HAP-1 (cell line): Measurements from ENCODE around the gene MET.

ENCODE experiments used
- DNase-seq, 2 experiments: peaks; one replicate each; pipeline ENCODE4 v3.0.0-alpha.2; 2016 to 2020; ENCODE audit warnings: low spot score in 2 of 2
- H3K27me3 ChIP-seq: fragments of 250-450 bp; sonication (Bioruptor Pico); 2 replicates; pipeline ENCODE4 v1.5.1; 2020; ENCODE audit warnings: low read depth, mild to moderate bottlenecking, moderate library complexity
- H3K36me3 ChIP-seq: fragments of 250-450 bp; sonication (Bioruptor Pico); replicated peaks from 2 replicates; pipeline ENCODE4 v1.5.1; 2020; ENCODE audit warnings: mild to moderate bottlenecking
- H3K4me1 ChIP-seq: fragments of 250-450 bp; sonication (Bioruptor Pico); 2 replicates; pipeline ENCODE4 v1.5.1; 2020; ENCODE audit warnings: mild to moderate bottlenecking
- H3K4me3 ChIP-seq: fragments of 250-450 bp; sonication (Bioruptor Pico); 2 replicates; pipeline ENCODE4 v1.5.1; 2020; ENCODE audit warnings: mild to moderate bottlenecking, moderate library complexity
- H3K9me3 ChIP-seq: fragments of 250-450 bp; sonication (Bioruptor Pico); 2 replicates; pipeline ENCODE4 v1.5.1; 2020; ENCODE audit warnings: mild to moderate bottlenecking, moderate library complexity
- in situ Hi-C: fragments of 300-500 bp; cut with MboI; formaldehyde crosslinking; loops from 3 replicates; pipeline ENCODE4 v1.14.3; 2020; ENCODE audit warnings: low sequenced_read_pairs, inconsistent platforms, mixed read lengths

MET gene

DNA sequence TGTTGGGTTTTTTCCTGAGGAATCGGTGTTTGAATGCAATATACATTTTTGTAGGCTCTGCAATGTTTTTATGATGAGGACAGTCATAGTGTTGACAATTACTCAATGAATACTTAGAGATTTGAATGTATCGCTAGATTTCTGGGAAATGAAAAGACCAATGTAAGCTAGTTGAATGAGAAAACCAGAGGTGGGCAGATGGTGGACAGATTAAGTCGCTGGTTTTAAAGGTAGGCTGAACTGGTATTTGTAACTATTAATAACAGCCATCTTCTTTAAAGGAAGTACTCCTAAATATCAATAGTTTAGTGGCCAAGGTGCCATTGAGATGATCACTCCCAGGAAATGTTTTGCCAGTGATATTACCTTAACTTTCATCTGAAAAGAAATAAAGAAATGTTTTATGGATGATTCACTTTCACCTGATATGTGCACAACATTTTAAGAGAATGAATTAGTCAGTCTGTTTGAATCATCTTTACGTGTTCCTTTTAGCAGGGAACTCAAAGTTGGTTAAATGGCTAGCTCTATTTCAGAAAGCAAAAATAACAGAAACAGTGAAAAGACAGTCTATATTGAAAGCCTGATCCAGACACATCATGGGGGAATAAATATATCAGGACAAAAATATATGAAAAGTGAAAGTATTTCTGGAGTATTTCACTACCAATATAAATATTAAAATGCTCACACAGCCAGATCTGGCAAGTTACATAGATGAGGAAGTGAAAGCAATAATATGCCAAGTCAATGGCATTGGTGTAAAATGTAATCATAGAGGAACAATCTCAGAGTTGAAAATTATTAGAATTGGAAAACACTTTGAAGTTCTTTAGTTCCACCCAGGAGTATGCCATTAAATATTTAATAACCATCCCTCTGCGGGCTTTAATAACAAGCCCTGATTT lies 20.7 kb downstream of the MET start:
- no peaks in the 10 kb centered on the region for H3K36me3 ChIP-seq
- H3K9me3 ChIP-seq = no peaks in the 10 kb centered on the region; the same call in 1 of the 2 replicates
- H3K27me3 ChIP-seq = 0 out of 2 replicates have a peak, but pooled peaks cover 4% of the 10 kb centered on the region
- in situ Hi-C loops = no loop called here
- H3K4me3 ChIP-seq = no peak overlapping the region
- DNase-seq = no peak
- H3K4me1 ChIP-seq = peaks cover 27% of the 10 kb centered on the region

- H3K4me1 ChIP-seq = peaks cover 7% of the 10 kb centered on the region
- 0 out of 2 replicates have a peak, but pooled peaks cover 4% of the 10 kb centered on the region for H3K27me3 ChIP-seq
- H3K4me3 ChIP-seq = no peak overlapping the region
- H3K36me3 ChIP-seq = no peaks in the 10 kb centered on the region
- in situ Hi-C loops = no loop called here
- no peak for DNase-seq
- no peaks in the 10 kb centered on the region for H3K9me3 ChIP-seq
Measured at GRCh38 chr7:116696707-116697106, 24.7 kb downstream of the MET start.

DNA sequence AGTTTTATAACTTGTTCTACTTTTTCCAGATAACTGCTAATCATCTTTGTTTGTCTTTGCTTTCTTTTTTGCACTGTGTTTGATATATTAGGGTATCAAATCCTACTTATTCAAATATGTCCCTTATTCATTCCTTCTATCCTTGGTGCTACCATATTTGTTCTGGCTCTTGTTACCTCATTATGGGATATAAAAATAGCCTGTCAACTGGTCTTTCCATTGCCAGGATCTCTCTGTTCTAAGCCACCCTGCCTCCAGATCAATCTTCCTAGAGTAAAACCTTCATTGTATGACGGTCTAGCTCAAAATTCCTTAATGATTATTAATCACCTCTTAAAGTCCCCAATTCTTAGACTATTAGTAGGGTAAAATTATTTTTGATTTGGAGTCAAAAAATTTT lies 25.2 kb downstream of the MET start:
- Histone ChIP-seq H3K4me3 (no peak overlapping the region), H3K27me3 (0 out of 2 replicates have a peak, but pooled peaks cover 4% of the 10 kb centered on the region), H3K36me3 (no peaks in the 10 kb centered on the region), H3K9me3 (no peaks in the 10 kb centered on the region), H3K4me1 (peaks cover 7% of the 10 kb centered on the region)
- in situ Hi-C loops = no loop called here
- DNase-seq = no peak

DNA sequence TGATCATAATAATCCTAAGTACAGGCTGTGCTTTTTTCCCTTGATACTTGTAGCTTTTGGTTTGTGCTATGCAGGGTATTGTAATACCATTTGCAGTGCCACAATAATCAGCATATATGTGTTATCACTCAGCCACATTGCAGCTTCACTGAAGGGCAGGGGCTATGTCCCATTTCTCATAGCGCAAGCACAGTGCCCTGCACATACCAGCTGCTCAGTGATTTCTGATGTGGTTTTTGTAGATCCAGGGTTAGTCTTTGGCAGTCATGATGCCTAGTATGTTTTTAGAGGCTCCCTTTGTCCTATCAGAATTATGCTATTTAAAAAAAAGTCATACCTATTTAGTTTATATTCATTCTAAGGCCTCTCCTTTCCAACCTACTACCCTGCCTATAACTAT lies 25.8 kb downstream of the MET start:
- in situ Hi-C loops = no loop called here
- Histone ChIP-seq H3K27me3 (0 out of 2 replicates have a peak, but pooled peaks cover 3% of the 10 kb centered on the region), H3K9me3 (no peaks in the 10 kb centered on the region), H3K4me1 (peaks cover 7% of the 10 kb centered on the region), H3K4me3 (no peak overlapping the region), H3K36me3 (no peaks in the 10 kb centered on the region)
- DNase-seq = no peak

DNA sequence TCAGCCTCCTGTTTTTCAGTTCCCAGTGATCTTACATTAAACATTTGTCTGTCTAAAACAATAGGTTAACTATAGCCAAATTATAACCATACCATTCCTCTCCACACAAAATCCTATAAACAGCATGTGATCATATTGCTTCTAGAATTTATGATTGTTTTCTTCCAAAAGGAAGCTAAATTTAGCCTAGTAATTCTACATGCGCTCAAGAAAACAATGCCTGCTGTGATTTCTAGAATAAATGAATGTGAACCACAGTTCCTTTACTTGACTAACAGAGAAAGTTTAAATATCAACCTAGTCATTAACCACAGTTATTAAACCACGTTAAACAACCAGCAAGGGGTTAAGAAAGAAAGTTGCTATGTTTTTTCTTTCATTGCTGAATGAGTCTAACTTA lies 26.4 kb downstream of the MET start:
- peaks cover 7% of the 10 kb centered on the region for H3K4me1 ChIP-seq
- no peaks in the 10 kb centered on the region for H3K9me3 ChIP-seq
- in situ Hi-C loops = no loop called here
- DNase-seq = no peak
- no peaks in the 10 kb centered on the region for H3K27me3 ChIP-seq
- H3K4me3 ChIP-seq = no peak overlapping the region
- H3K36me3 ChIP-seq = no peaks in the 10 kb centered on the region

DNA sequence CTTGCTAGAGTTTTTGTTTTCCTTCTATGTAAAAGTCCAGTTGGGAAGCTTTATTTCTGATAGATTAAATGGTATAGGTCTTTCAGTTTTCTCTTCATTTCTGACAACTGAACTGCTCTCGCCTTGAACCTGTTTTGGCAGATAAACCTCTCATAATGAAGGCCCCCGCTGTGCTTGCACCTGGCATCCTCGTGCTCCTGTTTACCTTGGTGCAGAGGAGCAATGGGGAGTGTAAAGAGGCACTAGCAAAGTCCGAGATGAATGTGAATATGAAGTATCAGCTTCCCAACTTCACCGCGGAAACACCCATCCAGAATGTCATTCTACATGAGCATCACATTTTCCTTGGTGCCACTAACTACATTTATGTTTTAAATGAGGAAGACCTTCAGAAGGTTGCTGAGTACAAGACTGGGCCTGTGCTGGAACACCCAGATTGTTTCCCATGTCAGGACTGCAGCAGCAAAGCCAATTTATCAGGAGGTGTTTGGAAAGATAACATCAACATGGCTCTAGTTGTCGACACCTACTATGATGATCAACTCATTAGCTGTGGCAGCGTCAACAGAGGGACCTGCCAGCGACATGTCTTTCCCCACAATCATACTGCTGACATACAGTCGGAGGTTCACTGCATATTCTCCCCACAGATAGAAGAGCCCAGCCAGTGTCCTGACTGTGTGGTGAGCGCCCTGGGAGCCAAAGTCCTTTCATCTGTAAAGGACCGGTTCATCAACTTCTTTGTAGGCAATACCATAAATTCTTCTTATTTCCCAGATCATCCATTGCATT lies 27.1 kb downstream of the MET start:
- H3K9me3 ChIP-seq = no peaks in the 10 kb centered on the region
- in situ Hi-C loops = no loop called here
- no peaks in the 10 kb centered on the region for H3K36me3 ChIP-seq
- H3K4me1 ChIP-seq = peaks cover 7% of the 10 kb centered on the region
- H3K4me3 ChIP-seq = no peak overlapping the region
- no peak for DNase-seq
- H3K27me3 ChIP-seq = no peaks in the 10 kb centered on the region

DNA sequence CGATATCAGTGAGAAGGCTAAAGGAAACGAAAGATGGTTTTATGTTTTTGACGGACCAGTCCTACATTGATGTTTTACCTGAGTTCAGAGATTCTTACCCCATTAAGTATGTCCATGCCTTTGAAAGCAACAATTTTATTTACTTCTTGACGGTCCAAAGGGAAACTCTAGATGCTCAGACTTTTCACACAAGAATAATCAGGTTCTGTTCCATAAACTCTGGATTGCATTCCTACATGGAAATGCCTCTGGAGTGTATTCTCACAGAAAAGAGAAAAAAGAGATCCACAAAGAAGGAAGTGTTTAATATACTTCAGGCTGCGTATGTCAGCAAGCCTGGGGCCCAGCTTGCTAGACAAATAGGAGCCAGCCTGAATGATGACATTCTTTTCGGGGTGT lies 27.7 kb downstream of the MET start:
- DNase-seq = no peak
- in situ Hi-C loops = no loop called here
- Histone ChIP-seq H3K9me3 (no peaks in the 10 kb centered on the region), H3K4me1 (peaks cover 7% of the 10 kb centered on the region), H3K27me3 (no peaks in the 10 kb centered on the region), H3K4me3 (no peak overlapping the region), H3K36me3 (no peaks in the 10 kb centered on the region)

DNA sequence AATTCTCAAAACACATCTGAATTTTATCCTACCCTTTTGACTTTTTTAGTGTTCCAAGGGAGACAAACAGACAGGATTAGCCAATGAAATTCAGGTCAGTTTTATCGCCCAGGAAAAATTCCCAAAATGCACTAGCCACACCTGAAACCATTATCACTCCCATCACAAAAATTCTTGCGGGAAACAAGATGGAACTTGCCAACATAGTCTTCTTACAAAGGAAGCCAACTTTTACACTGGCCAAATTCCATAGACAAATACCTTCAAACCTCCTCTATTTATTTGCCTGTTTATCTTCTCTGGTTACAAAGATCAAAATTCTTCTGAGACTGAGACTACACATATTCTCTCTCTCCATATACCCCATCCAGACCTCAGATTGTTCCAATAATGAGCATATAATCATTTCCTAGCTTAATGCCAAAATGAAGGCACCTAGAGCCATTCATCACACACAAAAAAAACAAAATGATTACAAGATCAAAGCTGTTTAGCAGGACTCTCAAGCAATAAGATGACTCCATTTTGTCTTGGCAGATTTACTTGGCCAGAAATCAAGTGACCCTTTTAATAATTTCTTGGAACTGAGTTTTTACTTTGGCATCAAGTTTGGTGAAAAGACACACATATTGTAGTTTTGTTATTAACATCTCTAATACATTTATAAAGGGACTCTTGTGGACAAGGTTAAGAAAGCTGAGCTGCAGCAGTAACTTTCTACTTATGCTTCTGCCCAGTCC lies 30.2 kb downstream of the MET start:
- H3K27me3 ChIP-seq = no peaks in the 10 kb centered on the region
- no peak overlapping the region for H3K4me3 ChIP-seq
- H3K9me3 ChIP-seq = no peaks in the 10 kb centered on the region
- no peak for DNase-seq
- in situ Hi-C loops = no loop called here
- H3K36me3 ChIP-seq = no peaks in the 10 kb centered on the region
- peaks cover 16% of the 10 kb centered on the region for H3K4me1 ChIP-seq

GRCh38 chr7:116704650-116705228 lies 32.7 kb downstream of the MET start:
- DNase-seq = no peak
- in situ Hi-C loops = no loop called here
- H3K4me1 ChIP-seq = peaks cover 14% of the 10 kb centered on the region
- no peak overlapping the region for H3K4me3 ChIP-seq
- H3K36me3 ChIP-seq = no peaks in the 10 kb centered on the region
- H3K27me3 ChIP-seq = no peaks in the 10 kb centered on the region
- H3K9me3 ChIP-seq = no peaks in the 10 kb centered on the region

GRCh38 chr7:116705419-116705818 lies 33.4 kb downstream of the MET start:
- H3K4me3 ChIP-seq = no peak overlapping the region
- no peak for DNase-seq
- no peaks in the 10 kb centered on the region for H3K9me3 ChIP-seq
- H3K36me3 ChIP-seq = no peaks in the 10 kb centered on the region
- H3K4me1 ChIP-seq = peaks cover 14% of the 10 kb centered on the region
- in situ Hi-C loops = no loop called here
- no peaks in the 10 kb centered on the region for H3K27me3 ChIP-seq

- Histone ChIP-seq H3K36me3 (no peaks in the 10 kb centered on the region), H3K4me1 (peaks cover 14% of the 10 kb centered on the region), H3K27me3 (no peaks in the 10 kb centered on the region), H3K4me3 (peak overlapping the region; percentile 5), H3K9me3 (no peaks in the 10 kb centered on the region)
- in situ Hi-C loops = no loop called here
- peak; percentile 34 to 79 for DNase-seq
Measured at GRCh38 chr7:116706668-116707126, 34.7 kb downstream of the MET start.

DNA sequence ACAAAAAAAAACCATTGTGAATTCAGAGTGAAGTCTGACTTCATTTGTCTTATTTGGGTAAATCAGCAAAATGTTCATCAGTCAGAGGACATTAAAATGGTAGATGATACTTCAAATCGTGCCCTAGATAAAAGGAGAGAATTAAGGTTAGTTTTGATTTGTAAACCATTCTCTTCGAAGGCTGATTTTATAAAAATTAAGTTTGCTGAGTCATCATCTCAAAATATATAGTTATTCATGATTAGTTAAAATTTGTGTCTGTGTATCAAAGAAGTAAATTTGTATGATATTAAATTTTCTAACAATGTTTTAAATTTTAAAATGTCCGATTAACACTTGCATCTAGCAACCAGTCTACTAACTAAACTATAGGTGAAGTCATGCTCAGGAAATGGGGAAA lies 35.3 kb downstream of the MET start:
- Histone ChIP-seq H3K4me3 (no peak overlapping the region), H3K27me3 (no peaks in the 10 kb centered on the region), H3K9me3 (no peaks in the 10 kb centered on the region), H3K4me1 (peaks cover 14% of the 10 kb centered on the region), H3K36me3 (no peaks in the 10 kb centered on the region)
- DNase-seq = no peak
- in situ Hi-C loops = no loop called here

DNA sequence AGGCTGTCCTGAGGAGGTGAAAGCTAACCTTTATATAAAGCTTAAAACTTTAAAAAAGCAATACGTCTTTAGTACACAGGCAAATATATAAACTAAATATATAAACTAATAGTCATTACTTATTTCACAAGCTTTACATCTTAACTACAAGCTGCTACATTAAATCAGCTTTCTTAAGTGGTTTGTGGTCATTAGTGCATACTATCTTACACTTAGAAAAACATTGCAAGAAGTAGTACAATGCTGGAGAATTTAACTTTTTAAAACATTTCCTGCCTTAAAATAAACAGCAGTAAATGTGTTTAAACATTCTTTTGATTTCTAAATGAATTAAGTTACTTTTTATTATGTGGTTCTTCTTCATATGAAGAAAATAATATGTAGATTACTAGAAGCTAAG lies 36.3 kb downstream of the MET start:
- H3K27me3 ChIP-seq = no peaks in the 10 kb centered on the region
- peaks cover 14% of the 10 kb centered on the region for H3K4me1 ChIP-seq
- no peaks in the 10 kb centered on the region for H3K36me3 ChIP-seq
- H3K9me3 ChIP-seq = no peaks in the 10 kb centered on the region
- DNase-seq = no peak
- in situ Hi-C loops = no loop called here
- no peak overlapping the region for H3K4me3 ChIP-seq
